HCT116 (cell line): ENCODE data around the gene PFDN4.

Source experiments
- EGR1 ChIP-seq: IDR thresholded peaks from 2 replicates; pipeline ENCODE4 v1.6.1; 2012; ENCODE audit warnings: low read depth
- EZH2 ChIP-seq: fragments of 200-600 bp; sonication (generic); IDR thresholded peaks from 2 replicates; pipeline ENCODE4 v1.6.1; 2017; ENCODE audit warnings: antibody characterized with exemption, mixed run types
- EZH2phosphoT487 ChIP-seq: fragments of 200-600 bp; IDR thresholded peaks from 2 replicates; pipeline ENCODE4 v1.6.1; 2018; ENCODE audit warnings: antibody characterized with exemption, borderline replicate concordance
- JUND ChIP-seq: IDR thresholded peaks from 2 replicates; pipeline ENCODE4 v1.6.1; 2012
- POLR2A ChIP-seq: IDR thresholded peaks from 2 replicates; pipeline ENCODE4 v1.7.0; 2011; ENCODE audit warnings: borderline replicate concordance; ENCODE audit not compliant: insufficient read depth, insufficient read length; ENCODE audit errors: extremely low read depth
- POLR2AphosphoS5 ChIP-seq: IDR thresholded peaks from 2 replicates; pipeline ENCODE4 v1.6.1; 2011; ENCODE audit warnings: mild to moderate bottlenecking, low read depth, low read length, moderate library complexity
- SP1 ChIP-seq: IDR thresholded peaks from 2 replicates; pipeline ENCODE4 v1.6.1; 2012; ENCODE audit warnings: low read depth
- SRF ChIP-seq: IDR thresholded peaks from 2 replicates; pipeline ENCODE4 v1.6.1; 2012; ENCODE audit warnings: low read depth
- TCF7L2 ChIP-seq: IDR thresholded peaks from 2 replicates; pipeline ENCODE4 v1.7.0; 2011; ENCODE audit warnings: borderline replicate concordance, inconsistent platforms; ENCODE audit not compliant: insufficient read depth, insufficient read length; ENCODE audit errors: extremely low read depth
- YY1 ChIP-seq: IDR thresholded peaks from 2 replicates; pipeline ENCODE4 v1.6.1; 2011; ENCODE audit warnings: low read length, low read depth, moderate library complexity, mild to moderate bottlenecking; ENCODE audit not compliant: insufficient replicate concordance; ENCODE audit errors: extremely low read depth
- ZNF274 ChIP-seq: fragments of 200-500 bp; sonication (Bioruptor generic); IDR thresholded peaks from 2 replicates; pipeline ENCODE4 v1.6.1; 2014; ENCODE audit warnings: mild to moderate bottlenecking, low read depth, low read length, inconsistent platforms
- TF ChIP-seq, protein P1 (sequence below), 3 experiments: fragments of 200-600 bp in 1 of 3; sonication (generic) in 1 of 3; IDR thresholded peaks in 2 of 3; conservative IDR thresholded peaks in 1 of 3; 2 replicates each; pipeline ENCODE4 v1.5.1; 2012 to 2017; ENCODE audit warnings: low read depth in 2 of 3, low read length in 2 of 3, antibody characterized with exemption in 1 of 3, borderline replicate concordance in 1 of 3, control low read depth in 1 of 3, mild to moderate bottlenecking in 1 of 3, mixed read lengths in 1 of 3, mixed run types in 1 of 3, moderate library complexity in 1 of 3; ENCODE audit not compliant: insufficient read depth in 1 of 3

DNA sequence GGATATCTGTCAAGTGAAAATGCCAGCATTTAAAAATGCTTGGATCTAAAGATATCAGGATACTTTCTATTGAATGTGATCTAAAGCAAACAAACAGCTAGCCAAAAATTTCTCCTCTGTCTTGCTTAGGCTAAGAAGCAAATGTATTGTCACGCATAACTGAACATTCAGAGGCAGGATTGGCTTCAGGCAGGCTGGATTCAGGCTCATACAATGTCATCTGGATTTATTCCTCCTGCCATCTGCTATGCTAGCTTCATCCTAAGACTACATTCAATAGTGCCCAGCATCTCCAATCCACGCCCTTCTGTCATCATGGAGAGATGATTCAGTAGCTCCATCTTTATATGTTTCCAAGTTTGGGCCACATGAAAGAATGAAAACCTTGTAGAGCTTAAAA, 27.1 kb downstream of the PFDN4 start:
- TF ChIP-seq POLR2A (no peak), SP1 (no peak), POLR2AphosphoS5 (no peak), EZH2 (no peak), EZH2phosphoT487 (no peak), EGR1 (no peak), SRF (no peak), JUND (no peak), YY1 (no peak), ZNF274 (no peak), TCF7L2 (no peak)
- TF ChIP-seq, protein P1, sequence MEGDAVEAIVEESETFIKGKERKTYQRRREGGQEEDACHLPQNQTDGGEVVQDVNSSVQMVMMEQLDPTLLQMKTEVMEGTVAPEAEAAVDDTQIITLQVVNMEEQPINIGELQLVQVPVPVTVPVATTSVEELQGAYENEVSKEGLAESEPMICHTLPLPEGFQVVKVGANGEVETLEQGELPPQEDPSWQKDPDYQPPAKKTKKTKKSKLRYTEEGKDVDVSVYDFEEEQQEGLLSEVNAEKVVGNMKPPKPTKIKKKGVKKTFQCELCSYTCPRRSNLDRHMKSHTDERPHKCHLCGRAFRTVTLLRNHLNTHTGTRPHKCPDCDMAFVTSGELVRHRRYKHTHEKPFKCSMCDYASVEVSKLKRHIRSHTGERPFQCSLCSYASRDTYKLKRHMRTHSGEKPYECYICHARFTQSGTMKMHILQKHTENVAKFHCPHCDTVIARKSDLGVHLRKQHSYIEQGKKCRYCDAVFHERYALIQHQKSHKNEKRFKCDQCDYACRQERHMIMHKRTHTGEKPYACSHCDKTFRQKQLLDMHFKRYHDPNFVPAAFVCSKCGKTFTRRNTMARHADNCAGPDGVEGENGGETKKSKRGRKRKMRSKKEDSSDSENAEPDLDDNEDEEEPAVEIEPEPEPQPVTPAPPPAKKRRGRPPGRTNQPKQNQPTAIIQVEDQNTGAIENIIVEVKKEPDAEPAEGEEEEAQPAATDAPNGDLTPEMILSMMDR (IDR thresholded peaks at IDR 0.05 in 2 of 3, conservative IDR thresholded peaks at IDR 0.05 in 1 of 3; ENCODE audit: borderline replicate concordance in 1 of 3, insufficient read depth in 1 of 3, low read depth in 2 of 3, low read length in 2 of 3), result no peak
